ENCODE measurements around the gene SH3BGRL. TPM values are rescaled to one million over a fixed set of nuclear protein-coding genes. Genes with fewer than 3 reads are reported as not detected.

The SH3BGRL gene
- total and polyA plus RNA-seq, 9 of the 15 experiments (the other 6 are each of a cell fraction or from before 2014, with no cell fraction given): 21.3 to 74.3 (median 45.4) TPM

GRCh38 chrX:81280148-81280547 is 78.2 kb downstream of the SH3BGRL start:
- Histone ChIP-seq H3K9me3 (replicated peaks; ENCODE audit: control insufficient read depth, insufficient read depth, low read depth, low read length) (no peaks in the 10 kb centered on the region), H4K20me1 (replicated peaks; ENCODE audit: control insufficient read depth, insufficient read depth, low read length) (no peaks in the 10 kb centered on the region), H3K4me2 (ENCODE audit: insufficient read depth, low read length) (no peak overlapping the region), H3K9ac (ENCODE audit: insufficient read depth in 1 of 2, low read depth in 2 of 2, low read length in 2 of 2) (no peak overlapping the region), H3K4me1 (replicated peaks in 1 of 2; ENCODE audit: control insufficient read depth in 2 of 2, insufficient read depth in 2 of 2, low read length in 2 of 2) (no peaks in the 10 kb centered on the region), H3K9me1 (ENCODE audit: control insufficient read depth, insufficient read depth, low read length) (no peaks in the 10 kb centered on the region), H3K4me3 (no peak overlapping the region), H3K27me3 (ENCODE audit: control insufficient read depth in 2 of 2, insufficient read depth in 2 of 2, low read length in 2 of 2) (no peaks in the 10 kb centered on the region), H3K36me3 (ENCODE audit: control insufficient read depth, insufficient read depth, low read length) (no peaks in the 10 kb centered on the region), H3K27ac (ENCODE audit: extremely low read depth, low read depth, low read length) (no peak overlapping the region), H3K79me2 (ENCODE audit: control insufficient read depth, insufficient read depth, low read length) (no peaks in the 10 kb centered on the region), H2AFZ (ENCODE audit: low read depth, low read length) (no peak overlapping the region)
- POLR2A ChIA-PET: no interaction called here
- no peak for DNase-seq (ENCODE audit: extremely low read depth in 1 of 4, low spot score in 3 of 4)
- 33% methylated on average over 4 of the region's 8 CpGs for WGBS (ENCODE audit: insufficient coverage, low coverage, missing lambda C conversion rate)
- ATAC-seq: no peak
- BruUV-seq (replicated peaks): no TSS peak
- FAIRE-seq: no peak
- TF ChIP-seq TGIF2 (CRISPR knock-in tag; IDR thresholded peaks at IDR 0.05): no peak
- no peak for TF ChIP-seq FOXO4 (CRISPR knock-in tag; IDR thresholded peaks at IDR 0.05)
- TF ChIP-seq ZNF217 (CRISPR knock-in tag; IDR thresholded peaks at IDR 0.05): no peak
- TF ChIP-seq RBM17 (IDR thresholded peaks at IDR 0.05; ENCODE audit: borderline replicate concordance, low read depth, low read length): no peak
- no peak for TF ChIP-seq ZNF253 (CRISPR knock-in tag; conservative IDR thresholded peaks at IDR 0.05)
- no peak for TF ChIP-seq POLR2H (tag; IDR thresholded peaks at IDR 0.05; ENCODE audit: low read depth)
- CTCF ChIA-PET (ENCODE audit: low intra/inter-chr PET ratio): no interaction called here
- intact Hi-C loops (cut with micrococcal nuclease): no loop called here
- in situ Hi-C loops (cut with MboI): no loop called here
